NB4 (cell line): ENCODE measurements around the gene PTPN1.
A peak's percentile ranks its signal among the peaks of the same experiment; 100 is the strongest.

Experiments used
- DNase-seq: peaks from one replicate; pipeline ENCODE4 v3.0.0; 2010; ENCODE audit warnings: low read depth
- H3K4me3 ChIP-seq: one replicate; pipeline ENCODE4 v1.5.1; 2011; ENCODE audit warnings: mild to moderate bottlenecking, low read depth, low read length, moderate library complexity
- MYC ChIP-seq: IDR thresholded peaks from 2 replicates; pipeline ENCODE4 v1.6.1; 2011; ENCODE audit warnings: low read depth, low read length
- POLR2A ChIP-seq: IDR thresholded peaks from 2 replicates; pipeline ENCODE4 v1.6.1; 2011; ENCODE audit warnings: mild to moderate bottlenecking; ENCODE audit not compliant: insufficient read length; ENCODE audit errors: extremely low read depth
- TF ChIP-seq, protein P1 (sequence below): IDR thresholded peaks from 2 replicates; pipeline ENCODE4 v1.6.1; 2011; ENCODE audit warnings: low read depth, low read length
- TF ChIP-seq, protein P2 (sequence below): IDR thresholded peaks from one replicate; pipeline ENCODE4 v1.5.1; 2012; ENCODE audit warnings: low read depth, low read length

PTPN1 gene

DNA sequence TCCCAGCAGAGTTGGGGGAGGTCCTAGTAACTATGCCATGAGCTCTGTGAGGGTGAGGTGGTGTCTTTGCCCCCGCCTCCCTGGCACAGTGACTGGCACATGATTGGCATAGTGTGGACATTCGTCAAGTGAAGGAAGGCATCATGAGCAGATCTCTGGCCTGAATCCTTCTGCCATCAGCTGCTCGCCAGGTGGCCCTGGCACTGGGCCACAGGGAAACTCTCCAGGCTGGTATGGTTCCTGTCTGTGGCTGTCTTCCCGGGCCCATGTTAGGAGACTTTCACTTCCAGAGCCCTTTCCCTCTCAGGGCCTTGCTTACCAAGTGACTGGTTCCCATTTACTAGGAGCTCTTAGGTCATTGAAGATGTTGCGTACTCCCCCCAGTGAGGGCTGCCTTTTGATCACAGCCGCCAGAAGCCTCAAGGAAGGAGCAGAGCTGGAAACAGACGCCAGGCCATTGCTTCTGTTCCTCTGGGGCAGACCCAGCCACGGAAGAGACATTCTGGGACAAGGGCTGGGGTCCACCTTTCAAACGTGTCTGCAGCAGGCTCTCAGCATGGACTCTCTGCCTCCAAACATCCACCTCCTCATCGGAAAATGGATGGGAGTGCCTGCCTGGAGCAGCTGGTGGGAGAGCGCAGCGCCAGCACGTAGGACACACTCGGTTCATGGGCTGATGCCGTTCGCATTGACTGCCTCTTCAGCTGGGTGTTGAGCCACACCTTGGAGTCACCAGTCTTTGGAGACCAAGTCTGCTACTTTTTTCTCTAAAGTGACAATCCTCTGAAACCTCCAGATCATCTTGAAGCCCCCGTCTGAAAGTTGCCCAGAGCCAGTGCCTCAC lies 67.2 kb downstream of the PTPN1 start:
- TF ChIP-seq, protein P1, sequence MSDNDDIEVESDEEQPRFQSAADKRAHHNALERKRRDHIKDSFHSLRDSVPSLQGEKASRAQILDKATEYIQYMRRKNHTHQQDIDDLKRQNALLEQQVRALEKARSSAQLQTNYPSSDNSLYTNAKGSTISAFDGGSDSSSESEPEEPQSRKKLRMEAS, result no peak
- TF ChIP-seq MYC (no peak), POLR2A (no peak)
- DNase-seq, result no peak

DNA sequence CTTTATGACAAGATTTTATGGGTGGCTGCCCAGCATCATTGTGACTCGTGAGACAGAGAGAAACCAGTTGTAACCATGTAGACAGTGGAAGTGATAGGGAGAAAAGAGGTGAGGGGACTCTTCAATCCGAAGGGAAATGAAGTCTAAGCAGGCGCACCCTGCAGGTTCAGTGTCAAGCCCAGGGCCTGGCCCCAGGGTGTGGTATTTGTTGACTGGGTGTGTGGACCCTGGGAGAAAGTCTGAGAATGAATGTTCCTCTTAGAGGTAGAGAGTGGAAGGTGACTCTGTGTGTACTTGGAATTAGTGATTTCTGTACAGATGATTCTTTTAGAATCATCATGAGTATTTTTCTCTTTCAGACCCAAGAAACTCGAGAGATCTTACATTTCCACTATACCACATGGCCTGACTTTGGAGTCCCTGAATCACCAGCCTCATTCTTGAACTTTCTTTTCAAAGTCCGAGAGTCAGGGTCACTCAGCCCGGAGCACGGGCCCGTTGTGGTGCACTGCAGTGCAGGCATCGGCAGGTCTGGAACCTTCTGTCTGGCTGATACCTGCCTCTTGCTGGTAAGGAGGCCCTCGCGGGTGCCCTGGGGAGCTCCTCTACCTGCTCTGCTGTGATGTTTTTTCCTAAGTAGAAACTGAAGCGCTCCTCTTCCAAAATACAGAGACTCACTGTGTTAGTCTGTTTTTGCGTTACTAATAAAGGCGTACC lies 68.0 kb downstream of the PTPN1 start:
- DNase-seq, result no peak
- H3K4me3 ChIP-seq, result no peak overlapping the region
- TF ChIP-seq, protein P2, sequence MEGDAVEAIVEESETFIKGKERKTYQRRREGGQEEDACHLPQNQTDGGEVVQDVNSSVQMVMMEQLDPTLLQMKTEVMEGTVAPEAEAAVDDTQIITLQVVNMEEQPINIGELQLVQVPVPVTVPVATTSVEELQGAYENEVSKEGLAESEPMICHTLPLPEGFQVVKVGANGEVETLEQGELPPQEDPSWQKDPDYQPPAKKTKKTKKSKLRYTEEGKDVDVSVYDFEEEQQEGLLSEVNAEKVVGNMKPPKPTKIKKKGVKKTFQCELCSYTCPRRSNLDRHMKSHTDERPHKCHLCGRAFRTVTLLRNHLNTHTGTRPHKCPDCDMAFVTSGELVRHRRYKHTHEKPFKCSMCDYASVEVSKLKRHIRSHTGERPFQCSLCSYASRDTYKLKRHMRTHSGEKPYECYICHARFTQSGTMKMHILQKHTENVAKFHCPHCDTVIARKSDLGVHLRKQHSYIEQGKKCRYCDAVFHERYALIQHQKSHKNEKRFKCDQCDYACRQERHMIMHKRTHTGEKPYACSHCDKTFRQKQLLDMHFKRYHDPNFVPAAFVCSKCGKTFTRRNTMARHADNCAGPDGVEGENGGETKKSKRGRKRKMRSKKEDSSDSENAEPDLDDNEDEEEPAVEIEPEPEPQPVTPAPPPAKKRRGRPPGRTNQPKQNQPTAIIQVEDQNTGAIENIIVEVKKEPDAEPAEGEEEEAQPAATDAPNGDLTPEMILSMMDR, result no peak
- no peak for TF ChIP-seq POLR2A
- TF ChIP-seq, protein P1, result no peak
- TF ChIP-seq MYC, result no peak

More for the DNA sequence above, 67.2 kb downstream of the PTPN1 start:
- H3K4me3 ChIP-seq, result no peak overlapping the region

DNA sequence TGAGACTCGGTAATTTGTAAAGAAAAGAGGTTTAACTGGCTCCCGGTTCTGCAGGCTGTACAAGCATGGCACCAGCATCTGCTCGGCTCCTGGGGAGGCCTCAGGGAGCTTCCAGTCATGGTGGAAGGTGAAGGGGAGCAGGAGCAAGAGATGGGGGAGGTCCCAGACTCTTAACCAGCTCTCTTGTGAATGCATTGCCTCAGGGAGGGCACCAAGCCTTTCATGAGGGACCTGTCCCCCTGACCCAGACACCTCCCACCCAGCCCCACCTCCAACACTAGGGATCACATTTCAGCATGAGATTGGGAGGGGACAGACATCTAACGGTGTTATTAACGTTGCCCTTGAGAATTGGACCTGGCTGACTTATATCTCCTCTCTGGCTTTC lies 68.6 kb downstream of the PTPN1 start:
- no peak for DNase-seq
- no peak overlapping the region for H3K4me3 ChIP-seq
- TF ChIP-seq MYC, result no peak
- TF ChIP-seq, protein P1, result no peak
- TF ChIP-seq POLR2A, result no peak
- TF ChIP-seq, protein P2, result no peak

DNA sequence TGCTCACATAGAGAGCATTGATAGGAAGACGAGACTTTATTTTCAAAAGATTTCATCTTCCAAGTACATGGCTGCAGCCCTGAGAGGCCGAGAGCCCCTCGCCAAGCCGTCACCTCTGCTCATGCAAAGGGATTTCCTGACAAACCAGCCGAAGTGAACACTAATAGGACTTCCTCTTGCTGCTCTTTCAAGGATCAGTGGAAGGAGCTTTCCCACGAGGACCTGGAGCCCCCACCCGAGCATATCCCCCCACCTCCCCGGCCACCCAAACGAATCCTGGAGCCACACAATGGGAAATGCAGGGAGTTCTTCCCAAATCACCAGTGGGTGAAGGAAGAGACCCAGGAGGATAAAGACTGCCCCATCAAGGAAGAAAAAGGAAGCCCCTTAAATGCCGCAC lies 69.3 kb downstream of the PTPN1 start:
- DNase-seq, result no peak
- TF ChIP-seq, protein P2, result no peak
- TF ChIP-seq MYC (no peak), POLR2A (no peak)
- TF ChIP-seq, protein P1, result no peak
- no peak overlapping the region for H3K4me3 ChIP-seq

DNA sequence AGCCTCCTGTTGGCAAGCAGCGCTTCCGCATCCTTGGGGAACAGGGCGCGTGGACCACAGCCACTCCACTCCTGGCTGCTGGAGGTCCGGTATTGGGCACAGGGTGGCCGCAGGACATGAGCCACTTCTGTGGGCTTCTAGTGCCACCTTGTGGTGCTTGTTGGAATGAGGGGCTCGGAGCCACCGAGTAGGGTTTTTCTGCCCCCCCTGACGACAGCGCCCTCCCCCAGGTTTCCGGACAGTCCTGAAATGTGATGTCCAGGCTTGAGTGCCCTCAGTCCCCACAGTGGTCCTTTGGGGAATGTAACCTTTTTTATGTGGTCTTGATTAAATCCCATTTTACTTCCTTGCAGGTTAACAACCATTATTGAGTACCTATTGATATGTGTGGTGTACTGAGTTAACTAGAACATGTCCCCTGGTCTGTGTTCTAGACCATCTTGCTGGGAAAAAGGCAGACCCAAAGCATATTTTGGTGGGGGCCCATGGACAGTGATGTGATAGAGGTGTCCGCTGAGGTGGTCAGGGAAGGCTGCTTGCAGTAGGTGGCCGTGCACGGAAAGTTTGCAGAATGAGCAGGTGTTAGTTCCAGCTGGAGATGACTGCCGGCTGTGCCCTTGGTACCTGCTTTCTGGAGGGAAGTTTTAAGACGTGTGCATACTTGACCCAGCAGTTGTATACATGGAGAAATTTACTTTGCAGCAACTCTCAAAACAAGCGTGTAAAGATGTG lies 70.0 kb downstream of the PTPN1 start:
- TF ChIP-seq, protein P2, result peak; percentile 73
- TF ChIP-seq POLR2A, result no peak
- peak; percentile 64 for DNase-seq

More for the DNA sequence above, 70.0 kb downstream of the PTPN1 start:
- no peak overlapping the region for H3K4me3 ChIP-seq
